Esophagus squamous epithelium (tissue), 5 donors: Measurements from ENCODE around the gene CYTH2. TPM values are rescaled to one million over a fixed set of nuclear protein-coding genes. Genes with fewer than 3 reads are reported as not detected.

Experiments used
- DNase-seq: peaks from one replicate; lab custom pipeline; 2025; lab: John Stamatoyannopoulos, UW
- H3K27ac ChIP-seq, 4 donors: fragments of 200-600 bp; sonication (generic); one replicate each; pipeline ENCODE4 v1.5.1; 2016 to 2019; ENCODE audit warnings: mild to moderate bottlenecking in 1 of 4
- H3K27me3 ChIP-seq, 4 donors: fragments of 200-600 bp; sonication (generic); 1 replicate in 3 of 4; 2 replicates in 1 of 4; pipeline versions ENCODE4 v1.5.1 to v1.6.0; 2017 to 2021; ENCODE audit warnings: antibody characterized with exemption in 1 of 4
- H3K36me3 ChIP-seq, 3 donors: fragments of 200-600 bp; sonication (generic); one replicate each; pipeline ENCODE4 v1.5.1; 2016 to 2019
- H3K4me1 ChIP-seq, 3 donors: fragments of 200-600 bp; sonication (generic); one replicate each; pipeline ENCODE4 v1.5.1; 2017 to 2019
- H3K4me3 ChIP-seq, 4 donors: fragments of 200-600 bp; sonication (generic); 1 replicate in 3 of 4; 2 replicates in 1 of 4; pipeline ENCODE4 v1.5.1; 2016 to 2019; ENCODE audit warnings: mild to moderate bottlenecking in 2 of 4, moderate library complexity in 1 of 4
- H3K9me3 ChIP-seq, 3 donors: fragments of 200-600 bp; sonication (generic); one replicate each; pipeline ENCODE4 v1.5.1; 2016 to 2019
- CTCF ChIP-seq, 6 experiments: fragments of 450-650 bp in 4 of 6; fragments of 200-600 bp in 2 of 6; sonication (generic) in 2 of 6; IDR thresholded peaks; one replicate each; pipeline ENCODE4 v1.5.1; 2016 to 2019; ENCODE audit warnings: antibody characterized with exemption in 6 of 6, mild to moderate bottlenecking in 4 of 6, moderate library complexity in 4 of 6
- POLR2A ChIP-seq, 4 donors: fragments of 450-650 bp; IDR thresholded peaks; one replicate each; pipeline ENCODE4 v1.6.1; 2017; ENCODE audit warnings: antibody characterized with exemption in 4 of 4, mild to moderate bottlenecking in 4 of 4, moderate library complexity in 3 of 4
- WGBS, 2 donors: methylation state at CpG; one replicate each; pipeline ENCODE4 v1.1.5; 2018; 5-methylcytosine and 5-hydroxymethylcytosine counted together
- intact Hi-C: fragments of 100-400 bp; cut with DNase I; formaldehyde crosslinking; loops from one replicate; pipeline ENCODE4 v1.15.0; 2022
- total RNA-seq, 4 donors: library from RNA; depleted of rRNA; stranded (reverse); fragments of >200 nt; gene quantifications; one replicate each; pipeline ENCODE4 v1.1.0, GENCODE V29; 2016
- donor health status: DM: yes; HTN: yes; CAD: no.

The CYTH2 gene
- 100 to 1,000 TPM in 1 of 4 donors, 10 to 100 TPM in 3; 40.8 to 101 (median 47.8) TPM for total RNA-seq

- intact Hi-C loops: no loop called here
- DNase-seq: peak; percentile 40
- H3K4me3 ChIP-seq: peak within 1 kb of the TSS; percentile 85 to 98 (median 92)
- H3K9me3 ChIP-seq: no peaks in the 10 kb centered on the region
- H3K4me1 ChIP-seq: peaks cover 9 to 34% (median 15%) of the 10 kb centered on the region in 3 donors
- WGBS, 2 donors: 2% methylated on average over 8 of the region's 66 CpGs; no CpG with 5 or more reads in 1 of the 2 donors
- H3K27ac ChIP-seq: peak within 1 kb of the TSS; percentile 96 to 100 (median 98)
- H3K27me3 ChIP-seq: no peaks in the 10 kb centered on the region
- TF ChIP-seq CTCF (IDR thresholded peaks at IDR 0.05): peak in 2 of 6 experiments; percentile 3 to 6
- TF ChIP-seq POLR2A (IDR thresholded peaks at IDR 0.05): peak in 3 of 4 donors; percentile 89 to 96 (median 94)
- H3K36me3 ChIP-seq: peaks cover 39 to 44% (median 39%) of the 10 kb centered on the region in 3 donors
Observed at GRCh38 chr19:48469289-48469881, at the start of gene CYTH2. CYTH2 (plus strand) TSS chr19:48469369; CDS start chr19:48469508, 139 bp downstream.

- Histone ChIP-seq H3K9me3 (no peaks in the 10 kb centered on the region), H3K4me1 (peaks cover 0 to 12% (median 7%) of the 10 kb centered on the region in 3 donors), H3K36me3 (no peaks in the 10 kb centered on the region), H3K27me3 (peaks cover 0 to 14% (median 0%) of the 10 kb centered on the region in 4 donors), H3K27ac (no peak overlapping the region), H3K4me3 (no peak overlapping the region)
- intact Hi-C loops: no loop called here
- TF ChIP-seq CTCF (IDR thresholded peaks at IDR 0.05): no peak
- TF ChIP-seq POLR2A (IDR thresholded peaks at IDR 0.05): no peak
- DNase-seq: no peak
- 24 to 67% methylated on average over 4 to 10 of the region's 16 CpGs for WGBS, 2 donors
Observed at GRCh38 chr19:48421548-48421947, 47.6 kb upstream of the CYTH2 start.

GRCh38 chr19:48424694-48425219 is 44.4 kb upstream of the CYTH2 start:
- H3K4me3 ChIP-seq: no peak overlapping the region
- no peaks in the 10 kb centered on the region for H3K36me3 ChIP-seq
- H3K9me3 ChIP-seq: no peaks in the 10 kb centered on the region
- no peak for DNase-seq
- H3K27ac ChIP-seq: no peak overlapping the region
- peaks cover 0 to 12% (median 7%) of the 10 kb centered on the region in 3 donors for H3K4me1 ChIP-seq
- no peaks in the 10 kb centered on the region for H3K27me3 ChIP-seq
- intact Hi-C loops: no loop called here
- TF ChIP-seq CTCF (IDR thresholded peaks at IDR 0.05): no peak
- no peak for TF ChIP-seq POLR2A (IDR thresholded peaks at IDR 0.05)
- 16 to 37% methylated on average over 8 of the region's 8 CpGs for WGBS, 2 donors

- Histone ChIP-seq H3K4me3 (no peak overlapping the region), H3K27me3 (no peaks in the 10 kb centered on the region), H3K27ac (no peak overlapping the region), H3K4me1 (no peaks in the 10 kb centered on the region), H3K9me3 (no peaks in the 10 kb centered on the region), H3K36me3 (no peaks in the 10 kb centered on the region)
- intact Hi-C loops: no loop called here
- WGBS, 2 donors: 100% methylated on average over 1 of the region's 1 CpG; no CpG with 5 or more reads in 1 of the 2 donors
- TF ChIP-seq POLR2A (IDR thresholded peaks at IDR 0.05) (no peak), CTCF (IDR thresholded peaks at IDR 0.05) (no peak)
- DNase-seq: no peak
Observed at GRCh38 chr19:48428670-48429069, 40.5 kb upstream of the CYTH2 start.

- 67 to 79% methylated on average over 8 of the region's 8 CpGs for WGBS, 2 donors
- no peak for TF ChIP-seq CTCF (IDR thresholded peaks at IDR 0.05)
- TF ChIP-seq POLR2A (IDR thresholded peaks at IDR 0.05): no peak
Observed at GRCh38 chr19:48433337-48433736, 35.8 kb upstream of the CYTH2 start.

More at GRCh38 chr19:48433337-48433736, 35.8 kb upstream of the CYTH2 start:
- H3K9me3 ChIP-seq: no peaks in the 10 kb centered on the region
- intact Hi-C loops: no loop called here
- no peak for DNase-seq
- H3K27me3 ChIP-seq: peaks cover 0 to 26% (median 0%) of the 10 kb centered on the region in 4 donors
- no peaks in the 10 kb centered on the region for H3K4me1 ChIP-seq
- no peaks in the 10 kb centered on the region for H3K36me3 ChIP-seq
- H3K4me3 ChIP-seq: no peak overlapping the region
- H3K27ac ChIP-seq: no peak overlapping the region
